Keratinocyte (primary cell): ENCODE results near the gene MAGI3. TPM values are rescaled to one million over a fixed set of nuclear protein-coding genes. Genes with fewer than 3 reads are reported as not detected.

Experiments used
- DNase-seq: peaks from one replicate; pipeline ENCODE4 v3.0.0-alpha.2; 2011; ENCODE audit warnings: low read depth, missing footprints, low spot score
- FAIRE-seq: peaks from 2 replicates; lab custom pipeline; 2011; peaks lifted over from hg19 to GRCh38; lab: Jason Lieb, UNC
- H2AFZ ChIP-seq: 2 replicates; pipeline ENCODE4 v1.6.0; 2012; ENCODE audit warnings: low read length, control low read depth, inconsistent platforms; ENCODE audit not compliant: control insufficient read depth
- H3K27ac ChIP-seq: 2 replicates; pipeline ENCODE4 v1.5.1; 2011; ENCODE audit warnings: low read length; ENCODE audit not compliant: control insufficient read depth, insufficient read depth
- H3K27me3 ChIP-seq: 3 replicates; pipeline ENCODE4 v1.6.0; 2011; ENCODE audit warnings: low read length; ENCODE audit not compliant: control insufficient read depth, insufficient read depth; ENCODE audit errors: extremely low read depth
- H3K36me3 ChIP-seq, 2 experiments: 2 replicates in 1 of 2; 3 replicates in 1 of 2; pipeline ENCODE4 v1.5.1; 2011; ENCODE audit warnings: low read length in 2 of 2, mild to moderate bottlenecking in 1 of 2; ENCODE audit not compliant: control insufficient read depth in 2 of 2, insufficient read depth in 2 of 2; ENCODE audit errors: extremely low read depth in 1 of 2
- H3K4me1 ChIP-seq: 3 replicates; pipeline ENCODE4 v1.5.1; 2011; ENCODE audit warnings: low read length; ENCODE audit not compliant: control insufficient read depth, insufficient read depth; ENCODE audit errors: extremely low read depth
- H3K4me2 ChIP-seq: 3 replicates; pipeline ENCODE4 v1.6.0; 2011; ENCODE audit warnings: low read depth, low read length; ENCODE audit not compliant: control insufficient read depth, insufficient read depth; ENCODE audit errors: extremely low read depth
- H3K4me3 ChIP-seq, 3 experiments: fragments of 200-600 bp in 1 of 3; sonication (generic) in 1 of 3; 2 replicates in 2 of 3; 3 replicates in 1 of 3; pipeline ENCODE4 v1.5.1; 2011 to 2016; ENCODE audit warnings: low read length in 3 of 3, mild to moderate bottlenecking in 3 of 3, control low read depth in 2 of 3, inconsistent platforms in 1 of 3, low read depth in 1 of 3, mixed read lengths in 1 of 3, mixed run types in 1 of 3, moderate library complexity in 1 of 3; ENCODE audit not compliant: control insufficient read depth in 2 of 3, insufficient read depth in 2 of 3; ENCODE audit errors: extremely low read depth in 1 of 3
- H3K79me2 ChIP-seq: 2 replicates; pipeline ENCODE4 v1.6.0; 2012; ENCODE audit warnings: low read length; ENCODE audit not compliant: control insufficient read depth, insufficient read depth
- H3K9ac ChIP-seq: 3 replicates; pipeline ENCODE4 v1.6.0; 2011; ENCODE audit warnings: low read length; ENCODE audit not compliant: control insufficient read depth, insufficient read depth; ENCODE audit errors: extremely low read depth
- H3K9me1 ChIP-seq: 3 replicates; pipeline ENCODE4 v1.6.0; 2011; ENCODE audit warnings: low read length; ENCODE audit not compliant: control insufficient read depth, insufficient read depth; ENCODE audit errors: extremely low read depth
- H3K9me3 ChIP-seq: 2 replicates; pipeline ENCODE4 v1.5.1; 2012; ENCODE audit warnings: low read depth, low read length; ENCODE audit not compliant: control insufficient read depth
- H4K20me1 ChIP-seq: 3 replicates; pipeline ENCODE4 v1.6.0; 2011; ENCODE audit warnings: low read length; ENCODE audit not compliant: control insufficient read depth, insufficient read depth; ENCODE audit errors: extremely low read depth
- EZH2 ChIP-seq: IDR thresholded peaks from one replicate; pipeline ENCODE4 v1.6.1; 2012; ENCODE audit warnings: inconsistent platforms, mild to moderate bottlenecking, low read length, moderate library complexity
- dilution Hi-C: fragments of 300-500 bp; cut with MboI; formaldehyde crosslinking; loops from one replicate; pipeline ENCODE4 v1.7.0; 2020; ENCODE audit warnings: low sequenced_read_pairs; ENCODE audit not compliant: extremely low pct_ligation_motif_present
- polyA plus RNA-seq, 5 experiments: library from polyadenylated mRNA; depleted of rRNA in 3 of 5; stranded (reverse) in 3 of 5; stranded (forward) in 1 of 5; unstranded in 1 of 5; fragments of >200 nt; gene quantifications; 1 replicate in 1 of 5; 2 replicates in 3 of 5; 3 replicates in 1 of 5; pipeline versions ENCODE4 v1.2.1 to v1.2.3, GENCODE V29; 2011 to 2012; ENCODE audit warnings: missing spikeins in 2 of 5, low read depth in 1 of 5, low replicate concordance in 1 of 5
- TF ChIP-seq, protein P1 (sequence below), 3 experiments: IDR thresholded peaks in 1 of 3; conservative IDR thresholded peaks in 1 of 3; optimal IDR thresholded peaks in 1 of 3; 2 replicates in 2 of 3; 3 replicates in 1 of 3; pipeline versions ENCODE3 to v1.5.1; 2011; ENCODE audit warnings: low read length in 3 of 3, mild to moderate bottlenecking in 3 of 3, moderate library complexity in 2 of 3, control low read depth in 1 of 3, inconsistent platforms in 1 of 3; ENCODE audit not compliant: insufficient read depth in 2 of 3; ENCODE audit errors: extremely low read depth in 1 of 3

MAGI3 gene
- polyA plus RNA-seq, 1 donor (not counting 4 experiments of a cell fraction or from before 2014, with no cell fraction given): 3.2 TPM

DNA sequence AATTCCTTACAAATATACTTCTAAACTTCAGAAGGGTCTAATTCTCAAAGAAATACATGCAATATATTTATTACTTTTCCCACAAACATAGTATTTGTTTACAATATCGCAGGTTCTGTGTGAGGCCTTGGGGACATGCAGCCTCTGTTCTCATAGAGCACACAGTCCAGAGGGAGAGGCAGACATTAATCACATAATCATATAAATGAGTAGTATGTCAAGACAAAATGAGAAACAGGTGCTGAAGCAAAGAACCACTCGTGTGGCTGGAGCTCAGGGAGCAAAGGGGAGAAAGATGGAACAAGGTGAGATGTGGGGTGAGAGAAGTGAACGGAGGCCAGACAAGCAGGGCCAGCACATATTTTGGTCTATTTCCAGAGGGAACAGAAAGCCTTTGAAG, 26.4 kb upstream of the MAGI3 start:
- Histone ChIP-seq H3K9ac (no peak overlapping the region), H3K36me3 (no peaks in the 10 kb centered on the region), H2AFZ (no peak overlapping the region), H3K4me1 (no peaks in the 10 kb centered on the region), H3K9me3 (no peaks in the 10 kb centered on the region), H3K27ac (no peak overlapping the region), H3K79me2 (no peaks in the 10 kb centered on the region), H3K4me3 (no peak overlapping the region), H3K4me2 (no peak overlapping the region), H3K9me1 (no peaks in the 10 kb centered on the region), H3K27me3 (no peaks in the 10 kb centered on the region), H4K20me1 (no peaks in the 10 kb centered on the region)
- DNase-seq (no peak), FAIRE-seq (no peak)
- dilution Hi-C loops: no loop called here
- TF ChIP-seq, protein P1, sequence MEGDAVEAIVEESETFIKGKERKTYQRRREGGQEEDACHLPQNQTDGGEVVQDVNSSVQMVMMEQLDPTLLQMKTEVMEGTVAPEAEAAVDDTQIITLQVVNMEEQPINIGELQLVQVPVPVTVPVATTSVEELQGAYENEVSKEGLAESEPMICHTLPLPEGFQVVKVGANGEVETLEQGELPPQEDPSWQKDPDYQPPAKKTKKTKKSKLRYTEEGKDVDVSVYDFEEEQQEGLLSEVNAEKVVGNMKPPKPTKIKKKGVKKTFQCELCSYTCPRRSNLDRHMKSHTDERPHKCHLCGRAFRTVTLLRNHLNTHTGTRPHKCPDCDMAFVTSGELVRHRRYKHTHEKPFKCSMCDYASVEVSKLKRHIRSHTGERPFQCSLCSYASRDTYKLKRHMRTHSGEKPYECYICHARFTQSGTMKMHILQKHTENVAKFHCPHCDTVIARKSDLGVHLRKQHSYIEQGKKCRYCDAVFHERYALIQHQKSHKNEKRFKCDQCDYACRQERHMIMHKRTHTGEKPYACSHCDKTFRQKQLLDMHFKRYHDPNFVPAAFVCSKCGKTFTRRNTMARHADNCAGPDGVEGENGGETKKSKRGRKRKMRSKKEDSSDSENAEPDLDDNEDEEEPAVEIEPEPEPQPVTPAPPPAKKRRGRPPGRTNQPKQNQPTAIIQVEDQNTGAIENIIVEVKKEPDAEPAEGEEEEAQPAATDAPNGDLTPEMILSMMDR (optimal IDR thresholded peaks at IDR 0.05 in 1 of 3, IDR thresholded peaks at IDR 0.05 in 1 of 3, conservative IDR thresholded peaks at IDR 0.05 in 1 of 3; ENCODE audit: extremely low read depth in 1 of 3, insufficient read depth in 2 of 3, low read length in 3 of 3): no peak
- TF ChIP-seq EZH2: no peak

DNA sequence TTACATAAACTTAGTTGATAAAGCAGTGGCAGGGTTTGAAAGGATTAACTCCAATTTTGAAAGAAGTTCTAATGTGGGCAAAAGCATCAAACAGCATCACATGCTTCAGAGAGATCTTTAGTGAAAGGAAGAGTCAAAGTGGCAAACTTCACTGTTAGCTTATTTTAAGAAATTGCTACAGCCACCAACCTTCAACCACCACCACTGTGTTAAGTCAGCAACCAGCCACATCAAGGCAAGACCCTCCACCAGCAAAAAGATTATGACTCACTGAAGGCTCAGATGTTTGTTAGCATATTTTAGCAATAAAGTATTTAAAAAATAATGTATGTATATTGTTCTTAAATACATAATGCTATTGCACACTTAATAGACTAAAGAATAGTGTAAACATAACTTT, 21.3 kb upstream of the MAGI3 start:
- no peak for FAIRE-seq
- TF ChIP-seq, protein P1 (optimal IDR thresholded peaks at IDR 0.05 in 1 of 3, IDR thresholded peaks at IDR 0.05 in 1 of 3, conservative IDR thresholded peaks at IDR 0.05 in 1 of 3; ENCODE audit: extremely low read depth in 1 of 3, insufficient read depth in 2 of 3, low read length in 3 of 3): no peak
- no peak for TF ChIP-seq EZH2

More for the DNA sequence above, 21.3 kb upstream of the MAGI3 start:
- Histone ChIP-seq H2AFZ (no peak overlapping the region), H4K20me1 (no peaks in the 10 kb centered on the region), H3K9me1 (no peaks in the 10 kb centered on the region), H3K79me2 (no peaks in the 10 kb centered on the region), H3K9ac (no peak overlapping the region), H3K4me2 (no peak overlapping the region), H3K27ac (no peak overlapping the region), H3K36me3 (no peaks in the 10 kb centered on the region), H3K9me3 (no peaks in the 10 kb centered on the region), H3K4me3 (no peak overlapping the region), H3K4me1 (no peaks in the 10 kb centered on the region), H3K27me3 (no peaks in the 10 kb centered on the region)
- dilution Hi-C loops: no loop called here
- no peak for DNase-seq
